ENCODE data around the gene TCF7L2. TPM values are rescaled to one million over a fixed set of nuclear protein-coding genes. Genes with fewer than 3 reads are reported as not detected.

The TCF7L2 gene
- total RNA-seq, 1 experiment from 2014 or later, result 45.2 TPM

- Histone ChIP-seq H3K4me3 (ENCODE audit: low read depth in 2 of 2, low read length in 2 of 2) (no peak overlapping the region), H3K9me3 (ENCODE audit: control insufficient read depth, insufficient read depth, low read depth, low read length) (no peaks in the 10 kb centered on the region), H3K27me3 (ENCODE audit: control insufficient read depth, insufficient read depth, low read length) (no peaks in the 10 kb centered on the region), H3K27ac (ENCODE audit: low read length) (no peak overlapping the region), H3K36me3 (ENCODE audit: control insufficient read depth, insufficient read depth, low read length) (no peaks in the 10 kb centered on the region), H3K4me1 (ENCODE audit: control insufficient read depth, insufficient read depth, low read length) (no peaks in the 10 kb centered on the region)
- intact Hi-C loops (cut with micrococcal nuclease; ENCODE audit: unreplicated experiment) (no loop called here), in situ Hi-C loops (cut with HindIII; ENCODE audit: low pct_unique_long_range_greater_than_20kb, low sequenced_read_pairs) (no loop called here)
- no peak for ATAC-seq
- TF ChIP-seq POLR2AphosphoS5 (IDR thresholded peaks at IDR 0.05; ENCODE audit: low read depth, low read length), result no peak
- no peak for TF ChIP-seq SIN3A (IDR thresholded peaks at IDR 0.05; ENCODE audit: borderline replicate concordance, insufficient read depth, low read depth, low read length)
- no peak for TF ChIP-seq TCF7L2 (IDR thresholded peaks at IDR 0.05; ENCODE audit: low read depth, low read length)
- TF ChIP-seq REST (IDR thresholded peaks at IDR 0.05; ENCODE audit: insufficient read depth in 1 of 2, low read depth in 2 of 2, low read length in 1 of 2), result no peak
- TF ChIP-seq CTCF (IDR thresholded peaks at IDR 0.05), result no peak
- POLR2A ChIA-PET, result no interaction called here
- BruUV-seq (replicated peaks), result no TSS peak
- DNase-seq (ENCODE audit: low read depth, low spot score), result no peak
- CTCF ChIA-PET, result no interaction called here
Measured at GRCh38 chr10:113177936-113178335, 227.9 kb downstream of the TCF7L2 start.

GRCh38 chr10:113178771-113179170 is 228.7 kb downstream of the TCF7L2 start:
- Histone ChIP-seq H3K9me3 (ENCODE audit: control insufficient read depth, insufficient read depth, low read depth, low read length) (no peaks in the 10 kb centered on the region), H3K36me3 (ENCODE audit: control insufficient read depth, insufficient read depth, low read length) (no peaks in the 10 kb centered on the region), H3K27me3 (ENCODE audit: control insufficient read depth, insufficient read depth, low read length) (no peaks in the 10 kb centered on the region), H3K27ac (ENCODE audit: low read length) (no peak overlapping the region), H3K4me1 (ENCODE audit: control insufficient read depth, insufficient read depth, low read length) (no peaks in the 10 kb centered on the region), H3K4me3 (ENCODE audit: low read depth in 2 of 2, low read length in 2 of 2) (no peak overlapping the region)
- POLR2A ChIA-PET, result no interaction called here
- no peak for DNase-seq (ENCODE audit: low read depth, low spot score)
- TF ChIP-seq POLR2AphosphoS5 (IDR thresholded peaks at IDR 0.05; ENCODE audit: low read depth, low read length) (no peak), TCF7L2 (IDR thresholded peaks at IDR 0.05; ENCODE audit: low read depth, low read length) (no peak), SIN3A (IDR thresholded peaks at IDR 0.05; ENCODE audit: borderline replicate concordance, insufficient read depth, low read depth, low read length) (no peak), CTCF (IDR thresholded peaks at IDR 0.05) (no peak), REST (IDR thresholded peaks at IDR 0.05; ENCODE audit: insufficient read depth in 1 of 2, low read depth in 2 of 2, low read length in 1 of 2) (no peak)
- in situ Hi-C loops (cut with HindIII; ENCODE audit: low pct_unique_long_range_greater_than_20kb, low sequenced_read_pairs), result no loop called here
- intact Hi-C loops (cut with micrococcal nuclease; ENCODE audit: unreplicated experiment), result no loop called here
- ATAC-seq, result no peak
- no TSS peak for BruUV-seq (replicated peaks)
- CTCF ChIA-PET, result no interaction called here
